GM12801 (cell line): Measurements from ENCODE around the gene GCHFR.

Experiments used
- CTCF ChIP-seq: IDR thresholded peaks from one replicate; pipeline ENCODE4 v1.5.1; 2011; ENCODE audit warnings: control low read depth; ENCODE audit not compliant: insufficient read length; ENCODE audit errors: extremely low read depth

The GCHFR gene

DNA sequence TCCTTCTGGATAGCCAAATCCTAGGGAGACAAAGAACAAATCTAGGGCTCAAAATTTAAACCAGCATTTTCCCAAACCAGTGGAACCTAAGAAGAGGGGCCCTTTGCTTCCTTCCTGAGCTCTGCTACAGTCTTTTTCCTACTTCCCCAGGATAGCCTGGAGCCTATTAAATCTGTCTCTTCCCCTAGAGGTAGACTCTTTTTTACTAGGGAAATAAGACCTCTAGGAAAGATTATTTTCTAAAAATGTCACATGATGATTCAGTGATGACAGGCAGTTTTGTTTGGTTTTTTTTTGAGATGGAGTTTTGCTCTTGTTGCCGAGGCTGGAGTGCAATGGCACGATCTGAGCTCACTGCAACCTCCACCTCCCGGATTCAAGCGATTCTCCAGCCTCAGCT, 27.3 kb upstream of the GCHFR start:
- no peak for TF ChIP-seq CTCF

DNA sequence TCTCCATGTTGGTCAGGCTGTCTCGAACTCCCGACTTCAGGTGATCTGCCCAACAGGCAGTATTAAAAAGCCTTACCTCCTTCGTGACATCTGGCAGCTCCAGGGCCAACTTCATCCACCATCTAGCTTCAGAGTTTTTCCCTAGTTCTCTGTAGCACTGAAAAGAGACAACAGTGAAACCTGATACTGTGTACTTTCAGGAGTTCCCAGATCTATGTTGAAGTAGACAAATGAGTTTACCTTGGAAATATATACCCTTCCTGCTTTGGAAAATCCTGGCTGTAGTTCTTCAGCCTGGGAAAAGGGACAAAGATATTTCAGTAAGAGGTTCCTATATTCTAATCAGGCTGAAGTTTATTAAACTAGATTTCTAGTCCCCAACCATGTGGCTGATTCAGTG, 26.8 kb upstream of the GCHFR start:
- no peak for TF ChIP-seq CTCF

GRCh38 chr15:40739047-40739446, 24.8 kb upstream of the GCHFR start:
- TF ChIP-seq CTCF: no peak

GRCh38 chr15:40739854-40740253, 24.0 kb upstream of the GCHFR start:
- no peak for TF ChIP-seq CTCF

DNA sequence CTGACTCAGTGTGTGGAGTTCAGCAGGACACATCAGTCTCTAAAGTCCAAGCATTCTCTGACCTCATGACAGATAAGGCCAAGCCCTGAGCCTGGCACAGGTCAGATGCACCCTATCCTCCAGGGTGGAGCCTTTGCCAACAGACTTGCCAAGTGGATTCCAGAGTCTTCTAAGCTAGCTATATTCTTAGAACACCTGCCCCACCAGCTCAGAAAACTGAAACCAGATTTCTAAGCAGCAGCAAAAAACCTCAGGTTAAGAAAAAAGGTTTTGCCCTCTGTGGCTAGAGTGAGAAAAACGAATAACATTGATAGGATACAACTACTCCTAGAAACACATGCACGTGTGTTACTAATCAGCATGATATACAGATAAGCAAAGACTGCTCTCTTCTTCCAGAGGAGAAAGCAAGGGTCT, 20.4 kb upstream of the GCHFR start:
- no peak for TF ChIP-seq CTCF

DNA sequence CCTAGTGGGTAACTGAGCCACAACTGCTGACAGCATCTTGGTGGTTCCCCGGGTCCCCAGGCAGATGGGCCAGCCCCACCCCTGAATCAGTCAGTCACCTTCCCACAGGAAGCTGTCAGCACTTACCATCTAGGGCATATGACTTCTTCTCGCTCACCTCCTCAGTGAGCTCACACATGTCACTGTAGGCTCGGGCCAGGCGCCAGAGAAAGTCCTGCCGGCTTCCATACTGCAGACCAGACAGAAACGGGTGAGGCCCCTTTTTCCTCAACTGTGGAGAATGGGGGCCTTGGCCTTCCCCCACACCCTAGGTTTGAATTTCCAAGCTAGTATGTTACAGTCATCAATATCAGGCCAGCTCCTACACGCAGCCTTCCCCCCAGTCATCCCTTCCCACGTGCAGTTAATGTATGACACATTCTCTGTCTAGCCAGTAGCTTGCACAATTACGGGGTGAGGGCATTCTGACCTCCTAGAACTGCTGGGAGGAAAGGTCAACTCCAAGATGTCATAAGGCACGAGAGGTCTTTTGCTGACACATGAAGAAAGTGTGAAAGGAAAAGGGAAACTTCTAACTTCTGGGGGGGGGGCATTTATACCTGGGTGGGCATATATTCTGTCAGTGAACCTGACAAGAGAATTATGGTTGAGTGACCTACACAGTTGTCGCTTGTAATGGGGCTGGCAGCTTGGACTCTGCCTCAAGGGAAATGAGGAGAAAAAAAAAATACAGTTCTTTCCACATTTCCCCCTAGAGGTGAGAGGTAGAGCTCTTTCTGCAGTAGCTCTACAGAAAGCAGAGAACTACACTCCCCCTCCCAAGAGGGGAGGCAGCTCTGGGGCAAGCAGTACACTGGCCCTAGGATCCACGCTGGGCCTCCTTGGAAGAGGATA, 19.7 kb upstream of the GCHFR start:
- TF ChIP-seq CTCF: no peak

DNA sequence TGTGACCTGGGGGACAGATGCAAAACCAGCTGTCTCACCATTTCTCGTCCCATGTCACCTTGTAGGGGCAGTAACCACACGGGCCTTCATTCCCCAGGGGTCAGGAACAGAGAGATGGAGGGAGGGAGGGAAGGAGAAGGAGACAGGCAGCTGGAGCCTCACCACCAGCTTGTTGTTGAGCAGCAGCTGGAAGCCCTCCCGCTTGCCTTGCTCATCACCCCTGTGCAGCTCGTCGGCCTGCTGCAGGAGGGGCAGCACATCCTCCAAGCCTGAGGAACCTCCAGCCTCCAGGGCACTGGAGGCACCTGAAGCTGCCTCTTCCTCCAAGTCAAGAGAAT, 19.1 kb upstream of the GCHFR start:
- no peak for TF ChIP-seq CTCF

DNA sequence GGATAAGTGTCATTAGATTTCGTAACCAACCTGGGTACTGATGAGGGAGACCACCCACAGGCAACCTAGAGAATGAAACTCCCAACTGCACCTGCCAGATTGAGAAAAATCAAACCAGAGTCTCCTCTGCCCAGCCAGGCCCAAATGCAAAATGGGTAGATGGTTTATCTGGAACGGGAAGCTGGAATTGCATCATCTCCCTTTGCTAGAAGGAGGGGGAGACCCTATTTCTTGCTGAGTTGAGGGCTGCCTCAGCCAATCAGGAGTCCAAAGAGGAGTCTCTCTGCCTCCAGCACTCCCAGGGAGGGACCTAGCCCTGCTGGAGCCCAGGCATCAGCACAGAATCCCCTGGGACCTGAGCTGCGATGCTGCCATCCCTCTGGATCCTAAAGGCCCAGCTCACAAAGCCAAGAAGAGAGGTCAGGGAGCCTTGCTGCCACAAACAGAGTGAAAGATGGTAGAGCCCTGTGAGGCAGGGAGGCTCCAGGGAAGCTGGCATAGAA, 16.9 kb upstream of the GCHFR start:
- no peak for TF ChIP-seq CTCF
